GM12872 (cell line): ENCODE results near the gene SHISA6.

Source experiments
- TF ChIP-seq, protein P1 (sequence below): IDR thresholded peaks from 3 replicates; pipeline ENCODE4 v1.5.1; 2011; ENCODE audit warnings: low read depth, mild to moderate bottlenecking, low read length, moderate library complexity; ENCODE audit not compliant: insufficient read depth

Gene SHISA6

DNA sequence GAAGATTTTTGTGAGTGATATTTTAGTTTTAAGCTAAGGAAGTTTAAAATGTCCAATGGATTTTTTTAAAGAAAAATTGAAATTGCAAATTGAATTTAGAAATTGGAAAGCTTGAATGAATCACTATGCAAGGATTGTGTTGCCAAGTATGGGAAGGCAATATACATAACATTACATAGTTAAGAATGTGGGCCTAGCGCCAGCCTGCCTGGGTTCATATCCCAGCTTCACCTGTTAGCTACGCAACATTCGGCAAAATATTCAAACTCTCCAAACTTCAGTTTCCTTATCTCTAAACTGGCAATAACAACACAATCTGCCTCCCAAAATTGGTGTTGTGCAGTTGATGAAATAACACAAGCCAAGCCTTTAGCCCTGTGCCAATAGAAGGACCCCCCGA lies 306.8 kb downstream of the SHISA6 start:
- TF ChIP-seq, protein P1, sequence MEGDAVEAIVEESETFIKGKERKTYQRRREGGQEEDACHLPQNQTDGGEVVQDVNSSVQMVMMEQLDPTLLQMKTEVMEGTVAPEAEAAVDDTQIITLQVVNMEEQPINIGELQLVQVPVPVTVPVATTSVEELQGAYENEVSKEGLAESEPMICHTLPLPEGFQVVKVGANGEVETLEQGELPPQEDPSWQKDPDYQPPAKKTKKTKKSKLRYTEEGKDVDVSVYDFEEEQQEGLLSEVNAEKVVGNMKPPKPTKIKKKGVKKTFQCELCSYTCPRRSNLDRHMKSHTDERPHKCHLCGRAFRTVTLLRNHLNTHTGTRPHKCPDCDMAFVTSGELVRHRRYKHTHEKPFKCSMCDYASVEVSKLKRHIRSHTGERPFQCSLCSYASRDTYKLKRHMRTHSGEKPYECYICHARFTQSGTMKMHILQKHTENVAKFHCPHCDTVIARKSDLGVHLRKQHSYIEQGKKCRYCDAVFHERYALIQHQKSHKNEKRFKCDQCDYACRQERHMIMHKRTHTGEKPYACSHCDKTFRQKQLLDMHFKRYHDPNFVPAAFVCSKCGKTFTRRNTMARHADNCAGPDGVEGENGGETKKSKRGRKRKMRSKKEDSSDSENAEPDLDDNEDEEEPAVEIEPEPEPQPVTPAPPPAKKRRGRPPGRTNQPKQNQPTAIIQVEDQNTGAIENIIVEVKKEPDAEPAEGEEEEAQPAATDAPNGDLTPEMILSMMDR = no peak

- TF ChIP-seq, protein P1 = no peak
Observed at GRCh38 chr17:11548398-11548797, 307.4 kb downstream of the SHISA6 start.

DNA sequence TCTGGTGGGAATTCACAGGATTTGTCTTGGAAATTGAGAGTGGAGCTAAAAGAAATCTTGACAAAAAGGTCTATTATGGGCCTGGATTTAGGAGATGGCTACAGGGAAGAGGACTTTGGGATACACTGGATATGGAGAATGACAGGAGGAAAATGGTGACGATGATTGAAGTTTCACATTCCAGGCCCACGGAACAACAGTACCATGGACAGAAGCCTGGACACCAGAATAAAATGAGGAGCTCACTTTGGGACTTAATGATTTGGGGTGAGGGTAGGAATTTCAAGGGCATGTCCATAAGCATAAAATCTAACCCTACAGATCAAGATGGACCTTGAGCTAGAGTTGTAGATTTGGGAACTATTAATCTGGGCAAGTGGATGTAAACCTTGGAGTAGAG lies 309.4 kb downstream of the SHISA6 start:
- TF ChIP-seq, protein P1 = no peak

- TF ChIP-seq, protein P1 = no peak
Observed at GRCh38 chr17:11551442-11551841, 310.4 kb downstream of the SHISA6 start.

DNA sequence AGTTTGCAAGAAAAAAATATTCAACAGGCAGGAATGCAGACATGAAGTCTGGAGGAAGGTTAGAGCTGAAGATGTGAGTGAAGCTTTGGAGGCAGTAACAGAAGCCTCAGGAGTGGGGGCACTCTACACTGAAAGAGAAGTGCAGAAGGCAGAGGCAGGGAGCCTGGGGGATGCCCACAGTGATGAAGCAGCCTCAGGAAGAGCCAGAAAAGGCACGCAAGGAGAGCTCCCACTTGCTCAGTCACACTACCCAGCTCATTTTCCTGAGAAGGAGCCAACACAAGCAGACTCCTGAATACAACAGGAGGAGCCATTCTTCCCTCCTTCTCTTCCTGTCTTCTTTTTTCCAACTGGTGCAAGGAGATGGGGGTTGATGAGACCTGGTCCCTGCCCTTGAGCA lies 312.1 kb downstream of the SHISA6 start:
- TF ChIP-seq, protein P1 = no peak

DNA sequence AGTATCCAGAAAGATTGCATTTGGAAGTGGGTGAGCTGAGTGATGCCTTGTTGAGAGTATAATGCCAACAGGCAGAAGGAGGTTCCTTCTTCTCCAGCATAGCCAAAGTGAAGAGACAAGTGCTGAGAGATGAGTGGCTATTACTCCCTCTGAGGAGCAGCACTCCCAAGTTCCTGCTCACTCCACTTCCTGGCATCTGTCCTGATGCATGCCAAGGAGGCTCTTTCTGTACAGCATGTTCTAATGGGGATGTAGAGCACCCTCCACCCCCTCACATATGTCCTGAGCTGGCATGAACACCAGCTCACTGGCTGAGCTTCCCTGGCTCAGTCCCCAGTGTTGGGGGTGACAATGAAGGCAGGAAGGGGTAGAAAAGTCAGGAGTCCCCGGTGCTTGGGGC lies 313.0 kb downstream of the SHISA6 start:
- TF ChIP-seq, protein P1 = no peak

DNA sequence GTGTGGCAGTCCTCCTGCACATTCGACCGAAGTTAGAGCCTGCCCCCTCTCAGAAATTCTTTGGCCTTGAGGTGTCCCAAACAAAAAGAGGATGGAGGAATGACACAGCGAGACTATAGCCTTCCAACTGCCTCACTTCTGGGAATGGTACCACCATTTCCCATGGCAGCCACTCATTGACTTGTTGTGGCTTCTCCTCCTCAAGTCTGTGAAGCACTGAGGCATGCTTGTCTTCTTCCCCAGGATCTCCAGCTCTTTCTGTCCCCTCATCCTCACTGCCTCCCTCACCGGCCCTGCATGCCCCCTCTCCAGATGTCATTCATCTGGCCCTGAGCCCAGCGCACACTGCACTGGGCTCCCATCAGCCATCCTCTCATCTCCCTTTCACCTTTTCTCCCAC lies 313.5 kb downstream of the SHISA6 start:
- TF ChIP-seq, protein P1 = no peak

GRCh38 chr17:11555530-11555929 lies 314.5 kb downstream of the SHISA6 start:
- TF ChIP-seq, protein P1 = no peak
